GM18909 (cell line): Measurements from ENCODE around the gene FRAS1.
"Not testable (repeated sequence)": the region's sequence is repeated elsewhere in the genome, so short reads cannot be mapped to it uniquely, and the experiment has no call there.

Experiments
- ATAC-seq: cut with Tn5 transposase; IDR thresholded peaks from one replicate; pipeline ENCODE4 v1.9.1; 2021; ENCODE audit warnings: mild to moderate bottlenecking; ENCODE audit not compliant: unreplicated experiment, poor library complexity

Gene FRAS1

DNA sequence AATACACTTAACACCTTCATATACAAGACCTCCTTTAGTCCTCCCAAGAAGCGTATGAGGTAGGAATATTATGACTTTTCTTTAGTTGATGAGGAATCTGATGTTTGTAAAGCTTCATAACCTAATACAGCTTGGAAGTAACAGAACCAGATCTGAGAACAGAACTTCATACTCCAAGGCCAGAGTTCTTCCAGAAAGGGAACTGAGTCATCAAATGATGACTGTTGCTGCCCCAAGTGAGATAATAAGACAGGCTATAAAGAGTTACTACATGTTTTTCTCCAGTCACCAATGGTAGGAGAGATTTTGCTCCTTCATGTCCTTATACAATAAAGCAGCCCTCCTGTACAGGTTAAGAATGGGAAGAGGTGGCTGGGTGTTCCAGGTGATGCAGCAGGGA lies 420.2 kb downstream of the FRAS1 start:
- no peak for ATAC-seq

GRCh38 chr4:78478523-78478922 lies 421.4 kb downstream of the FRAS1 start:
- no peak for ATAC-seq

DNA sequence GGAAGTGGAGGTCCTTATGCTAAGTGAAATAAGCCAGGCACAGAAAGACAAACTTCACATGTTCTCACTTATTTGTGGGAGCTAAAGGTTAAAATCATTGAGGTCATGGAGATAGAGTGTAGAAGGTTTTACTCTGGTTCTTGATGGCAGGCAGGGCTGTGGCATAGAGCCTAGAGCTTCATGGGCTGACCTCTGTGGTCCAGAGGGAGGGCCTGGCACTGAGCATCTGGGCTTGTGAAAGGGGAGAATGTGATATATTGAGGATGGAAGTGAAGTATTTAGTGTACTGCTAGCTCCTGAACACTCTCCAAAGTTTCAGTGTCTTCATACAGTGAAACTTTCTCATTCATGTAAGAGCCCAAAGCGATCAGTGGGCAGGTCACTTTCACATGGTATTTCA lies 423.2 kb downstream of the FRAS1 start:
- no peak for ATAC-seq

DNA sequence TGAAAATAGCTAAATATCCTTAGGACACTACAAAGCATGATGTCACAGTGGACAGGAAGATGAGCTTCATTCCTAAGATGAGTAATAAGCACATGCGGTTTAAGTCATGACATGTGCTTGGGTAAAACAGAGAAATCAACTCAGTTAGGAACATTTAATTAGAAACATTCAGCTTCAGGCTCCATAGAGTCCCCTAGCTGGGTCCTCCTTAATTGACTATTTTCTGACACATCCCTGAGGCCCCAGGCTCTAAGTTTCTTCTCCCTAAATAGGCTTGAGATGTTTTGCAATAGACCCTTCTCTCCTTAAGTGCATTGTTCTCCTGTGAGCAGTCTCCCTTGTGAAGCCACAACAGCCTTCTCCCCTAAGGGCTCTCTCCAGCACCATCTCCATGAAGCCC lies 424.1 kb downstream of the FRAS1 start:
- ATAC-seq, result no peak

DNA sequence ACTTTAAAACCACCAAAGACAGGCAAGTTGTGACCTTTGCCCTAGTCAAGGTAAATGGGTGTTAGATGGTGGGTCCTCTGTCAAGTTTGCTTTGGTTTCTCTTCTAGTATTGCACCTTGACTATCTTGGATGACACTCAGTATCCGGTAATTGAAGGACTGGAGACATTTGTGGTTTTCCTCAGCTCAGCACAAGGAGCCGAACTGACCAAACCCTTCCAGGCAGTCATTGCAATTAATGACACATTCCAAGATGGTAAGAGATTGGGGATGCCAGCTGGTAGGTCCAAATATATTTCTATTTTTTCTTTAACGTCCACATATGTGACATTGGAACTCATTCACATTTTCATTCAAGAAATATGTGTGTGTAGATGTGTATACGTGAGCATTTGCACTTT lies 425.2 kb downstream of the FRAS1 start:
- ATAC-seq, result no peak

DNA sequence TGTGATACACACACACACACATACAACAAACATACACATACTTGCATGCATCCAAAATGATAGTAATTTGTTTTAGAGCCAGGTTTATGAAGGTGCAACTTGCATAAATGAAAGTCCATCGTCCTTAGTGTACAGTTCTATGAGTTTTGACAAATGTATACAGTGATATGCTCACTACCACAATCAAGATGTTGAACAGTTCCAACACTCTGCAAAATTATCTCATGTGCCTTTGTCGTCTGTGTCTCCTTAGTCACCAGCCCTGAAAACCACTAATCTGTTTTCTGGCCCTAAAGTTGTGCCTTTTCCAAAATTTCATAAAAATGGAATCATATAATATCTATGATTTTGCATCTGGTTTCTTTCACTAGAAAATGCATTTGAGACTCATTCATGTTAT lies 426.7 kb downstream of the FRAS1 start:
- ATAC-seq, result no peak

- ATAC-seq, result no peak
Measured at GRCh38 chr4:78484574-78484973, 427.5 kb downstream of the FRAS1 start.

GRCh38 chr4:78493731-78494130 lies 436.6 kb downstream of the FRAS1 start:
- no peak for ATAC-seq

DNA sequence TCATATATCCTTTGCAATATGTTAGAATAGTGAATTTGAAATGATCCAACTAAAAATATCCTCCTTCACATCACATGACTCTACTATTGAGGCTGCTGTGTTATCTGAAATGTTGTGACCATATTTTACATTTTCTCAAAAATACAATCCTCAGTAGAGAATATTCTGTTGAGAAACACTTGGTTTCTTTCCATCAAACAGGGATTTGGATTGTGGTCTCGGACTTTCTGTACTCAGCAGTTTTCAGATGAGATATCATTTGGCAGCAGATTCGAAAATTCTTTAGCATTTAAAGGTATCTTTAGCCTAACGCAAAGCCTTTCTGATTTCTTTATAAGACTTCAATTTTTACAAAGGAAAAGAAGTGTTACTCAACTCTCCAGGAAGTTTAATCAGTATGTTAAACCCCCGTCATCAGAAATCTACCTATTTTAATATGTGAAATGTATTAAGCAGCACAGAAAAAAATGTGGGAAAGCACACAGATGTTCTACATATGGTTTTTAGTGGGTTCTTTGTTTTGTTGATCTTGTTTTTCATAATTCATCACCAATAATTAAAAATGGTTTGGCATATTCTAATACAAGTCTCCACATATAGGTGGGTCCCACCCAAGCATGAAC lies 439.0 kb downstream of the FRAS1 start:
- ATAC-seq, result no peak

DNA sequence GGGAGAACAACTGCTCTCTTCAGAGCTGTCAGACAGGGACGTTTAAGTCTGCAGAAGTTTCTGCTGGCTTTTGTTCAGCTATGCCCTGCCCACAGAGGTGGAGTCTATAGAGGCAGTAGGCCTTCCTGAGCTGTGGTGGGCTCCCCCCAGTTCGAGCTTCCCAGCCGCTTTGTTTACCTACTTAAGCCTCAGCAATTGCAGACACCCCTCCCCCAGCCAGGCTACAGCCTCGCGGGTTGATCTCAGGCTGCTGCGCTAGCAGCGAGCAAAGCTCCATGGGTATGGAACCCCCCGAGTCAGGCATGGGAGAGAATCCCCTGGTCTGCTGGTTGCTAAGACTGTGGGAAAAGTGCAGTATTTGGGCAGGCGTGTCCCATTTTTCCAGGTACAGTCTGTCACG lies 449.1 kb downstream of the FRAS1 start:
- not testable (repeated sequence) for ATAC-seq

- ATAC-seq, result no peak
Measured at GRCh38 chr4:78509043-78509442, 451.9 kb downstream of the FRAS1 start.

DNA sequence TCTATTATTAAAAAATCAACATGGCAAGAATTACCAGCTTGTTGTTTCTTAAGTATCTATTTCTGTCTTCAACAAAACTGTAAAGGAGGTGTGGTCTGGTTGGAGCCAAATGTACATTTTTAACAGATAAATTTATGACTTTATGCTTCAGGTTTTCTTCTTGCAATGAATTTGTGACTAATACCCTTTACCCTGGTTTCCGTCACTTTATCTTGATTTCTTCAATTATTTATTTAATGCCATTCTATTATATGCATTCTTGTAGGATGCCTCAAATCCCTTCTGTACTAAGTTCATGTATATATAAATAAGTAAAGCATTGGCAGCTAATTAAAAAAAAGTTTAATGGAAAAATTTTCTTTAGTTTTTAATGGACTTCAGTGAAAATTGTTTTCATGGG lies 453.0 kb downstream of the FRAS1 start:
- ATAC-seq, result no peak

DNA sequence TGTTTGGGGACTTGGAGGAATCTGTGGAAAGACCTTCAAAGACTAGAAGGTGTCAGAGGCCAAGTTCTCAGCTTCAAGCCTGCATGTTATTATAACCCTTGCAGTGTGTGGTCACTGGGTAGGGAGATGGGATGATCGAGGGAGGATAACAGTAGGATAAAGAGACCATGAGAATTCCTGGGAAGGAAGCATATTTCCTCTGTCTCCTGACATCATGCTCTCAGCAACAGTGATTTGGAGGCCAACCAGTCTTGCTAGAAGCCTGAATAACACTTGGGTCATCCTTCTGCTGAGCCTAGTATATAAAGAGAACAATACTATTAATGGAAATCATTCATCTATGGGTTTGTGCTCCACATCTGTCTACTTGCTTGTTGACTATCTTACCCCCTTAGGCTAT lies 453.6 kb downstream of the FRAS1 start:
- no peak for ATAC-seq

- no peak for ATAC-seq
Measured at GRCh38 chr4:78512357-78512920, 455.3 kb downstream of the FRAS1 start.

DNA sequence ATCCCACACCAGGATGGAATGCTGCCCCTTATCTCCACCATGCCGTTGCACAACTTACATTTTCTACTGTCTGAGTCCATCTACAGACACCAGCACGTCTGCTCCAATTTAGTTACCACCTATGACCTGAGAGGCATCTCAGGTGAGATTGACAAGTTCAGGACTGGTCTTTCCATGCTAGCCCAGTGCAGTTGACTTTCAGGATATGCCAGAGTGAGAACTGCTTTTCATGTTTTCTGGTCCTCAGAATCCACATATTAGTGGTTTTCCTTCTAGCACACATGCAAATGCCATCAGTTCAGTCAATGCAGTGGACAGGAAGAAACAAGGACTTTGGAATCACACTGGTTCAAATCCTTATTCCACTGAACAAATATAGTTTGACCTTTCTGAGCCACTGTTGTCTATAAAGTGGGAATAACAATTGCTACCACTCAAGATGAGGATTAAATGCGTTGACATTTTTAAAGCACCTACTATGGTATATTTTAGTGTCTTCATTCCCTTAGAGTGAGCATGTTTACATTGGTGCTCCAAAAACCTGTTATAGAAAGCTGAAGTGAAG lies 456.4 kb downstream of the FRAS1 start:
- no peak for ATAC-seq

GRCh38 chr4:78517050-78517652 lies 460.0 kb downstream of the FRAS1 start:
- ATAC-seq, result no peak

DNA sequence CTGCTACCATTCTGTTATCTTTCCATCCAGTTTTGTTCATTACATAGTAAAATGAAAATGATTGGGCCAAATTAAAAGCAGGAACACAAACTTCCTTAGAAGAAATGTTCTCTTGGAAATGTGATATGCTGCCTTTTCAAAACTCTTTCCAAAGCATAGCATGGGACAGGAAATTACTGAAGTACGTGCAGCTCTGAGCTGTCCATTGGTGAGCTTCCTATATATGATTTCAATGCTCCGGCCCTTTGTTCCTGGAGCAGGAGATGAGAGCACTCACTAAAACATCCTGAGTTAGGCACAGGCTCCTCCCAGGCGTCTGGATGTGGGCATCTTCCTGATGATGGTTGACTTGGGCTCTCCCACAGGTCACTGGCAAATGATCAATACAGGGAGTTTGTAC lies 461.4 kb downstream of the FRAS1 start:
- no peak for ATAC-seq

DNA sequence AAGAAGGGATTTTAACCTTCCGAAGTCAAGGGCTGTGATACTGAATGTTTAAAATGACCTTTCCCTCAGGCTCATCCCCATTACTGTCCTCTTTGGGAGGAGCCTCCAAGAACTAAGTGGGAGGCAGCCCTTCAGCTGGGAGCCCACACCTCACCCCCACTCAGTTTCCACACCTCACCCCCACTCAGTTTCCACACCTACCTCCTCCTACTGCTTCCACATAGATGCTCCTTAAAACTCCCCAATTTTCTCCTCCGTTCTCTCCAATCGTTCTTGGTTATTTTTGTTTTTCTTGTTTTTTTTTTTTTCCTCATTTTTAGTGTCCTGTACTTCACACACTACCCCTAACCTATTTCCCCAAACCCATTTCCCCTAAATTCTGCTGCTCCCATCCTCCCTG lies 462.8 kb downstream of the FRAS1 start:
- no peak for ATAC-seq

DNA sequence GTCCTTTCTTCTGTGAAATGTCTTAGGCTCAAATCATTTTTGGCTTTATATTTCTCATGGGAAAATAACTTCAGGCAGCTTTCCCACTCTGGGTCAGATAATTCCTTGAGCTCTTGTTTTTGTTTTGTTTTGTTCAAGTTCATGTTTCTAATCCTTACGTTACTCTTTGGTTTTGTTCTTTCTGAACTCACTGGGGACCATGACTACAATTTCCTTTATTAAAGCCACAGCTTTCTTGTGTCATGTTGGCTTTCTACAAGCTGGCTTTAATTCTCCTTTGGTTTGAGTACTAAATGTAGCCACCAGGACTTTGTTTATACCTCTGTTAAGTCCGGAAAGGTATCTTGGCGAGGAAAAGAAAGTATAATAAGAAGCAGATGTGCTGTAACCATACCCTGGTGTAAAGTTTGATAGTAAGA lies 463.7 kb downstream of the FRAS1 start:
- ATAC-seq, result no peak

- no peak for ATAC-seq
Measured at GRCh38 chr4:78524009-78524408, 466.9 kb downstream of the FRAS1 start.

DNA sequence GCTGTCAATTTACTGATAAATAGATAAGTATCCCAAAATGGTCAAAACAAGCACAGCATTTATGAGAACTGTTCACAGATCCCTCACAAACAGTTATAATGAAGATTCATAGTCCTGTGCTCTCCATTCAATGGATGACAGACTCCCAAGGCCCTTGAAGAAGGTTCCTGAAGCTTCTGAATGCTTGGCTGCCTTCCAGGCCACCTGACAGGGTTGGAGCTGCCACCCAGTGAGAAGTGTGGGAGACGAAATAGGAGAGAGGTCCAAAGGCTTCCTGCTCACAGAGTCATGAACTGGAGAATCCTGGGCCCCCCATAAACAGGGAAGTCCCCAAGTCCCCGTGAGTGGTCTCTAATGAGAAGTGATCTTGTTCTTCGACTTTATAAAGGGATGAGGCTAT lies 468.4 kb downstream of the FRAS1 start:
- ATAC-seq, result no peak

GRCh38 chr4:78527103-78527502 lies 470.0 kb downstream of the FRAS1 start:
- no peak for ATAC-seq
